ENCODE data around the gene NCAPG2. TPM values are rescaled to one million over a fixed set of nuclear protein-coding genes. Genes with fewer than 3 reads are reported as not detected.

Gene NCAPG2
- polyA plus RNA-seq, 1 experiment: 14.8 TPM

GRCh38 chr7:158603773-158604755 is 100.5 kb downstream of the NCAPG2 start:
- no peaks in the 10 kb centered on the region for H3K9me3 ChIP-seq (ENCODE audit: control insufficient read depth, insufficient read depth, low read length)
- H3K27me3 ChIP-seq (ENCODE audit: control insufficient read depth, insufficient read depth, low read length): no peaks in the 10 kb centered on the region
- TF ChIP-seq CTCF (IDR thresholded peaks at IDR 0.05; ENCODE audit: low read depth, low read length): no peak
- POLR2A ChIA-PET: no interaction called here
- CTCF ChIA-PET: no interaction called here
- no peak overlapping the region for H3K27ac ChIP-seq (ENCODE audit: low read depth, low read length)
- H3K4me3 ChIP-seq (ENCODE audit: low read depth, low read length): no peak overlapping the region
- no peak for DNase-seq (ENCODE audit: low read depth, low spot score)

GRCh38 chr7:158602905-158603772 is 101.5 kb downstream of the NCAPG2 start:
- no peak for DNase-seq (ENCODE audit: low read depth, low spot score)
- no peak for TF ChIP-seq CTCF (IDR thresholded peaks at IDR 0.05; ENCODE audit: low read depth, low read length)
- Histone ChIP-seq H3K27me3 (ENCODE audit: control insufficient read depth, insufficient read depth, low read length) (no peaks in the 10 kb centered on the region), H3K4me3 (ENCODE audit: low read depth, low read length) (no peak overlapping the region), H3K27ac (ENCODE audit: low read depth, low read length) (no peak overlapping the region), H3K9me3 (ENCODE audit: control insufficient read depth, insufficient read depth, low read length) (no peaks in the 10 kb centered on the region)
- POLR2A ChIA-PET: no interaction called here
- CTCF ChIA-PET: no interaction called here

- H3K9me3 ChIP-seq (ENCODE audit: control insufficient read depth, insufficient read depth, low read length): no peaks in the 10 kb centered on the region
- H3K27me3 ChIP-seq (ENCODE audit: control insufficient read depth, insufficient read depth, low read length): no peaks in the 10 kb centered on the region
- CTCF ChIA-PET: no interaction called here
- H3K4me3 ChIP-seq (ENCODE audit: low read depth, low read length): no peak overlapping the region
- POLR2A ChIA-PET: no interaction called here
- TF ChIP-seq CTCF (IDR thresholded peaks at IDR 0.05; ENCODE audit: low read depth, low read length): no peak
- no peak overlapping the region for H3K27ac ChIP-seq (ENCODE audit: low read depth, low read length)
- no peak for DNase-seq (ENCODE audit: low read depth, low spot score)
These were observed 102.6 kb downstream of the NCAPG2 start for GRCh38 chr7:158602041-158602440.

- POLR2A ChIA-PET: no interaction called here
- Histone ChIP-seq H3K27ac (ENCODE audit: low read depth, low read length) (no peak overlapping the region), H3K4me3 (ENCODE audit: low read depth, low read length) (no peak overlapping the region), H3K9me3 (ENCODE audit: control insufficient read depth, insufficient read depth, low read length) (no peaks in the 10 kb centered on the region), H3K27me3 (ENCODE audit: control insufficient read depth, insufficient read depth, low read length) (no peaks in the 10 kb centered on the region)
- CTCF ChIA-PET: no interaction called here
- no peak for TF ChIP-seq CTCF (IDR thresholded peaks at IDR 0.05; ENCODE audit: low read depth, low read length)
- no peak for DNase-seq (ENCODE audit: low read depth, low spot score)
These were observed 103.5 kb downstream of the NCAPG2 start for GRCh38 chr7:158601090-158601489.

GRCh38 chr7:158596745-158597144 is 107.9 kb downstream of the NCAPG2 start:
- ChIA-PET CTCF (no interaction called here), POLR2A (no interaction called here)
- no peak for TF ChIP-seq CTCF (IDR thresholded peaks at IDR 0.05; ENCODE audit: low read depth, low read length)
- no peaks in the 10 kb centered on the region for H3K27me3 ChIP-seq (ENCODE audit: control insufficient read depth, insufficient read depth, low read length)
- H3K4me3 ChIP-seq (ENCODE audit: low read depth, low read length): no peak overlapping the region
- H3K27ac ChIP-seq (ENCODE audit: low read depth, low read length): no peak overlapping the region
- H3K9me3 ChIP-seq (ENCODE audit: control insufficient read depth, insufficient read depth, low read length): peaks cover 5% of the 10 kb centered on the region
- no peak for DNase-seq (ENCODE audit: low read depth, low spot score)

All from AG04450 (cell line).